ENCODE data around the gene FBN2.
A peak's percentile ranks its signal among the peaks of the same experiment; 100 is the strongest.

Gene FBN2

GRCh38 chr5:128409166-128409800 lies 128.8 kb downstream of the FBN2 start:
- TF ChIP-seq TCF12 (IDR thresholded peaks at IDR 0.05; ENCODE audit: low read depth) (peak; percentile 81), REST (IDR thresholded peaks at IDR 0.05; ENCODE audit: low read depth) (no peak), ZBTB7A (IDR thresholded peaks at IDR 0.05; ENCODE audit: low read depth) (no peak), EP300 (IDR thresholded peaks at IDR 0.05; ENCODE audit: borderline replicate concordance) (peak; percentile 90), TAF1 (IDR thresholded peaks at IDR 0.05; ENCODE audit: low read depth) (no peak), YY1 (IDR thresholded peaks at IDR 0.05; ENCODE audit: low read depth) (no peak), EGR1 (IDR thresholded peaks at IDR 0.05) (no peak), CEBPB (IDR thresholded peaks at IDR 0.05) (no peak), NFIC (IDR thresholded peaks at IDR 0.05) (peak; percentile 68), TEAD4 (IDR thresholded peaks at IDR 0.05) (peak; percentile 90), FOXM1 (IDR thresholded peaks at IDR 0.05; ENCODE audit: borderline replicate concordance, low read depth) (peak; percentile 92), RAD21 (IDR thresholded peaks at IDR 0.05; ENCODE audit: low read depth) (no peak), MAX (IDR thresholded peaks at IDR 0.05) (no peak), CREB1 (IDR thresholded peaks at IDR 0.05; ENCODE audit: low read depth) (no peak), USF1 (IDR thresholded peaks at IDR 0.05) (no peak)

GRCh38 chr5:128408622-128409021 lies 129.4 kb downstream of the FBN2 start:
- TF ChIP-seq FOXM1 (IDR thresholded peaks at IDR 0.05; ENCODE audit: borderline replicate concordance, low read depth) (peak; percentile 82), REST (IDR thresholded peaks at IDR 0.05; ENCODE audit: low read depth) (no peak), EGR1 (IDR thresholded peaks at IDR 0.05) (no peak), TCF12 (IDR thresholded peaks at IDR 0.05; ENCODE audit: low read depth) (peak; percentile 68), YY1 (IDR thresholded peaks at IDR 0.05; ENCODE audit: low read depth) (no peak), MAX (IDR thresholded peaks at IDR 0.05) (peak; percentile 78), EP300 (IDR thresholded peaks at IDR 0.05; ENCODE audit: borderline replicate concordance) (peak; percentile 80; the same call in 1 of the 2 replicates), ZBTB7A (IDR thresholded peaks at IDR 0.05; ENCODE audit: low read depth) (no peak), TAF1 (IDR thresholded peaks at IDR 0.05; ENCODE audit: low read depth) (no peak), RAD21 (IDR thresholded peaks at IDR 0.05; ENCODE audit: low read depth) (no peak), TEAD4 (IDR thresholded peaks at IDR 0.05) (peak; percentile 64), CREB1 (IDR thresholded peaks at IDR 0.05; ENCODE audit: low read depth) (no peak), NFIC (IDR thresholded peaks at IDR 0.05) (peak; percentile 48; the same call in 1 of the 2 replicates), CEBPB (IDR thresholded peaks at IDR 0.05) (no peak), USF1 (IDR thresholded peaks at IDR 0.05) (0 out of 2 replicates have a peak, but pooled peaks have one; percentile 12)

- TF ChIP-seq TAF1 (IDR thresholded peaks at IDR 0.05; ENCODE audit: low read depth) = no peak
- no peak for TF ChIP-seq FOXM1 (IDR thresholded peaks at IDR 0.05; ENCODE audit: borderline replicate concordance, low read depth)
- TF ChIP-seq TEAD4 (IDR thresholded peaks at IDR 0.05) = no peak
- TF ChIP-seq YY1 (IDR thresholded peaks at IDR 0.05; ENCODE audit: low read depth) = no peak
- TF ChIP-seq CREB1 (IDR thresholded peaks at IDR 0.05; ENCODE audit: low read depth) = no peak
- TF ChIP-seq ZBTB7A (IDR thresholded peaks at IDR 0.05; ENCODE audit: low read depth) = no peak
- no peak for TF ChIP-seq USF1 (IDR thresholded peaks at IDR 0.05)
- TF ChIP-seq CEBPB (IDR thresholded peaks at IDR 0.05) = no peak
- TF ChIP-seq EP300 (IDR thresholded peaks at IDR 0.05; ENCODE audit: borderline replicate concordance) = no peak
- no peak for TF ChIP-seq RAD21 (IDR thresholded peaks at IDR 0.05; ENCODE audit: low read depth)
- no peak for TF ChIP-seq TCF12 (IDR thresholded peaks at IDR 0.05; ENCODE audit: low read depth)
- no peak for TF ChIP-seq MAX (IDR thresholded peaks at IDR 0.05)
- TF ChIP-seq REST (IDR thresholded peaks at IDR 0.05; ENCODE audit: low read depth) = no peak
- TF ChIP-seq EGR1 (IDR thresholded peaks at IDR 0.05) = no peak
- no peak for TF ChIP-seq NFIC (IDR thresholded peaks at IDR 0.05)
Observed at GRCh38 chr5:128407944-128408343, 130.1 kb downstream of the FBN2 start.
